B cell (primary cell): Measurements from ENCODE around the gene NUDT14. TPM values are rescaled to one million over a fixed set of nuclear protein-coding genes. Genes with fewer than 3 reads are reported as not detected.

Source experiments
- ATAC-seq: fragments of 200-7000 bp; cut with Tn5 transposase; one replicate; pipeline ENCODE4 v1.10.0; 2021; ENCODE audit warnings: low read depth, mild to moderate bottlenecking, moderate number of reproducible peaks, moderate library complexity
- CTCF ChIA-PET: fragments of 350-600 bp; sonication (Branson Sonifier 250); formaldehyde crosslinking; loops from one replicate; lab custom pipeline; 2021; ENCODE audit warnings: antibody characterized with exemption, inconsistent platforms; lab: Charles Lee
- POLR2A ChIA-PET: fragments of 350-600 bp; sonication (Branson Sonifier 250); formaldehyde crosslinking; loops from one replicate; lab custom pipeline; 2021; ENCODE audit warnings: antibody characterized with exemption; lab: Charles Lee
- DNase-seq: peaks from one replicate; pipeline ENCODE4 v3.0.0; 2013
- H2AFZ ChIP-seq: 2 replicates; pipeline ENCODE4 v1.6.1; 2012; ENCODE audit warnings: mild to moderate bottlenecking, low read depth, low read length; ENCODE audit not compliant: insufficient read depth, poor library complexity, severe bottlenecking
- H3K27ac ChIP-seq, 2 donors: 1 replicate in 1 of 2; 2 replicates in 1 of 2; pipeline ENCODE4 v1.5.1; 2012 to 2013; ENCODE audit warnings: low read length in 2 of 2, mild to moderate bottlenecking in 2 of 2, moderate library complexity in 1 of 2
- H3K27me3 ChIP-seq, 4 experiments: fragments of 200-600 bp in 1 of 4; sonication (generic) in 1 of 4; replicated peaks in 1 of 4; 1 replicate in 2 of 4; 2 replicates in 2 of 4; pipeline versions ENCODE4 v1.6.1 to v1.7.0; 2013 to 2016; ENCODE audit warnings: low read length in 3 of 4, mild to moderate bottlenecking in 2 of 4, mixed read lengths in 1 of 4, moderate library complexity in 1 of 4; ENCODE audit not compliant: insufficient read depth in 4 of 4, control insufficient read depth in 3 of 4; ENCODE audit errors: control extremely low read depth in 1 of 4
- H3K36me3 ChIP-seq, 2 experiments: replicated peaks in 1 of 2; 1 replicate in 1 of 2; 2 replicates in 1 of 2; pipeline versions ENCODE4 v1.6.1 to v1.7.1; 2013; ENCODE audit warnings: low read length in 1 of 2; ENCODE audit not compliant: insufficient read depth in 2 of 2, control insufficient read depth in 1 of 2; ENCODE audit errors: control extremely low read depth in 1 of 2, extremely low read depth in 1 of 2
- H3K4me1 ChIP-seq, 2 donors: fragments of 200-600 bp in 1 of 2; sonication (generic) in 1 of 2; 1 replicate in 1 of 2; 2 replicates in 1 of 2; pipeline versions ENCODE4 v1.5.1 to v1.6.1; 2013 to 2017; ENCODE audit warnings: low read length in 2 of 2; ENCODE audit not compliant: control insufficient read depth in 2 of 2, insufficient read depth in 2 of 2
- H3K4me2 ChIP-seq: replicated peaks from 2 replicates; pipeline ENCODE3; 2012; ENCODE audit warnings: mild to moderate bottlenecking, low read depth, low read length; ENCODE audit not compliant: poor library complexity, severe bottlenecking
- H3K4me3 ChIP-seq, 5 experiments: fragments of 200-600 bp in 1 of 5; sonication (generic) in 1 of 5; 1 replicate in 3 of 5; 2 replicates in 2 of 5; pipeline versions ENCODE4 v1.5.1 to v1.7.0; 2011 to 2016; ENCODE audit warnings: low read length in 4 of 5, mild to moderate bottlenecking in 4 of 5, low read depth in 2 of 5, control low read depth in 1 of 5, moderate library complexity in 1 of 5; ENCODE audit not compliant: insufficient read depth in 1 of 5; ENCODE audit errors: control extremely low read depth in 1 of 5, extremely low read depth in 1 of 5
- H3K79me2 ChIP-seq: fragments of 200-600 bp; sonication (generic); one replicate; pipeline ENCODE4 v1.6.0; 2016; ENCODE audit warnings: low read length; ENCODE audit not compliant: control insufficient read depth, insufficient read depth
- H3K9ac ChIP-seq: fragments of 200-600 bp; sonication (generic); 2 replicates; pipeline ENCODE4 v1.6.1; 2017; ENCODE audit warnings: mild to moderate bottlenecking, low read length, moderate library complexity
- H3K9me3 ChIP-seq, 3 donors: one replicate each; pipeline versions ENCODE4 v1.6.1 to v1.7.1; 2013; ENCODE audit warnings: low read length in 2 of 3; ENCODE audit not compliant: control insufficient read depth in 2 of 3, insufficient read depth in 1 of 3; ENCODE audit errors: control extremely low read depth in 1 of 3
- H4K20me1 ChIP-seq: 2 replicates; pipeline ENCODE4 v1.6.0; 2012; ENCODE audit warnings: mild to moderate bottlenecking, low read length; ENCODE audit not compliant: insufficient read depth, control insufficient read depth, poor library complexity, severe bottlenecking
- H3K27ac Mint-ChIP-seq: one replicate; pipeline ENCODE4 v1.8.0; 2021; ENCODE audit warnings: mixed read lengths
- H3K27me3 Mint-ChIP-seq: one replicate; pipeline ENCODE4 v1.8.0; 2021; ENCODE audit warnings: mixed read lengths
- H3K4me1 Mint-ChIP-seq: one replicate; pipeline ENCODE4 v1.8.0; 2021; ENCODE audit warnings: mixed read lengths
- H3K4me3 Mint-ChIP-seq: one replicate; pipeline ENCODE4 v1.8.0; 2021; ENCODE audit warnings: mixed read lengths
- H3K9me3 Mint-ChIP-seq: one replicate; pipeline ENCODE4 v1.8.0; 2022; ENCODE audit warnings: mixed read lengths; ENCODE audit not compliant: insufficient read depth
- CTCF ChIP-seq: fragments of 200-600 bp; IDR thresholded peaks from one replicate; pipeline ENCODE4 v1.8.0; 2022; ENCODE audit warnings: antibody characterized with exemption, mild to moderate bottlenecking
- EZH2 ChIP-seq: IDR thresholded peaks from 2 replicates; pipeline ENCODE4 v1.6.1; 2012; ENCODE audit warnings: borderline replicate concordance, low read depth, mild to moderate bottlenecking, moderate library complexity, low read length; ENCODE audit not compliant: insufficient read depth, poor library complexity, severe bottlenecking
- WGBS: methylation state at CpG from one replicate; pipeline ENCODE4 v1.1.5; 2013; ENCODE audit warnings: missing lambda C conversion rate; ENCODE audit not compliant: insufficient coverage; 5-methylcytosine and 5-hydroxymethylcytosine counted together
- intact Hi-C: fragments of 100-400 bp; cut with micrococcal nuclease; formaldehyde crosslinking; loops from one replicate; pipeline ENCODE4 v1.10.0; 2022
- polyA plus RNA-seq: library from polyadenylated mRNA; depleted of rRNA; stranded (reverse); fragments of >200 nt; gene quantifications from 2 replicates; pipeline ENCODE4 v1.2.3, GENCODE V29; 2012
- total RNA-seq, 2 donors: library from RNA; stranded (reverse); fragments of 120-200 nt in 1 of 2; gene quantifications; 1 replicate in 1 of 2; 2 replicates in 1 of 2; pipeline versions ENCODE4 v1.2.3 to v1.2.4, GENCODE V29; 2013 to 2022

Gene NUDT14
- total and polyA plus RNA-seq, 2 donors (not counting 1 experiment from before 2014, with no cell fraction given) = 17.4 to 31.6 TPM

- Mint-ChIP-seq H3K9me3 (no peaks in the 10 kb centered on the region), H3K27ac (no peak overlapping the region), H3K27me3 (peaks cover 17% of the 10 kb centered on the region), H3K4me3 (no peak overlapping the region), H3K4me1 (peaks cover 6% of the 10 kb centered on the region)
- ChIA-PET CTCF (no interaction called here), POLR2A (no interaction called here)
- H3K4me3 ChIP-seq = no peak overlapping the region
- H3K36me3 ChIP-seq = no peaks in the 10 kb centered on the region
- no peak overlapping the region for H3K4me2 ChIP-seq
- no peak for ATAC-seq
- peaks cover 0 to 14% (median under 1%) of the 10 kb centered on the region in 4 experiments for H3K27me3 ChIP-seq
- H3K4me1 ChIP-seq = peaks cover 3 to 5% of the 10 kb centered on the region in 2 donors
- peaks cover 0 to 22% (median 0%) of the 10 kb centered on the region in 3 donors for H3K9me3 ChIP-seq
- no peak overlapping the region for H2AFZ ChIP-seq
- TF ChIP-seq CTCF = no peak
- no peak for TF ChIP-seq EZH2
- no peaks in the 10 kb centered on the region for H4K20me1 ChIP-seq
- intact Hi-C loops = no loop called here
- H3K27ac ChIP-seq = no peak overlapping the region
- H3K9ac ChIP-seq = no peak overlapping the region
- no peak for DNase-seq
- H3K79me2 ChIP-seq = no peaks in the 10 kb centered on the region
- 59% methylated on average over 4 of the region's 4 CpGs for WGBS
These were observed 4.9 kb upstream of the NUDT14 start for GRCh38 chr14:105185973-105186372.

- Histone ChIP-seq H3K4me2 (no peak overlapping the region), H3K9me3 (peaks cover 0 to 22% (median 0%) of the 10 kb centered on the region in 3 donors), H3K36me3 (no peaks in the 10 kb centered on the region), H2AFZ (no peak overlapping the region), H3K4me3 (no peak overlapping the region), H4K20me1 (no peaks in the 10 kb centered on the region), H3K9ac (no peak overlapping the region), H3K4me1 (peaks cover 9 to 13% of the 10 kb centered on the region in 2 donors), H3K79me2 (no peaks in the 10 kb centered on the region), H3K27me3 (peaks cover 0 to 14% (median 0%) of the 10 kb centered on the region in 4 experiments), H3K27ac (no peak overlapping the region)
- peaks cover 17% of the 10 kb centered on the region for H3K27me3 Mint-ChIP-seq
- peaks cover 9% of the 10 kb centered on the region for H3K4me1 Mint-ChIP-seq
- no peaks in the 10 kb centered on the region for H3K9me3 Mint-ChIP-seq
- CTCF ChIA-PET = no interaction called here
- TF ChIP-seq CTCF (no peak), EZH2 (no peak)
- H3K4me3 Mint-ChIP-seq = no peak overlapping the region
- 88% methylated on average over 18 of the region's 18 CpGs for WGBS
- POLR2A ChIA-PET = no interaction called here
- no peak for DNase-seq
- intact Hi-C loops = no loop called here
- H3K27ac Mint-ChIP-seq = no peak overlapping the region
- ATAC-seq = no peak
These were observed 3.9 kb upstream of the NUDT14 start for GRCh38 chr14:105185001-105185400.
